ENCODE results near the gene DDIT4L. TPM values are rescaled to one million over a fixed set of nuclear protein-coding genes. Genes with fewer than 3 reads are reported as not detected.
A peak's percentile ranks its signal among the peaks of the same experiment; 100 is the strongest.

Gene DDIT4L, protein sequence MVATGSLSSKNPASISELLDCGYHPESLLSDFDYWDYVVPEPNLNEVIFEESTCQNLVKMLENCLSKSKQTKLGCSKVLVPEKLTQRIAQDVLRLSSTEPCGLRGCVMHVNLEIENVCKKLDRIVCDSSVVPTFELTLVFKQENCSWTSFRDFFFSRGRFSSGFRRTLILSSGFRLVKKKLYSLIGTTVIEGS
- total RNA-seq = 1 to 10 TPM in 1 of 2 donors, under 1 TPM in 1; 0.85 to 2.6 TPM

GRCh38 chr4:100189820-100190642, at the start of gene DDIT4L:
Gene DDIT4L (minus strand): TSS chr4:100190468. CDS start chr4:100189983, 485 bp downstream.
- Histone ChIP-seq H3K4me3 (peak within 1 kb of the TSS; percentile 46 to 50), H3K4me1 (replicated peaks) (no peaks in the 10 kb centered on the region), H3K27me3 (replicated peaks; ENCODE audit: insufficient read depth) (no peaks in the 10 kb centered on the region), H3K27ac (peak within 1 kb of the TSS in 1 of 2 donors; percentile 31), H3K9me3 (no peaks in the 10 kb centered on the region), H3K36me3 (no peaks in the 10 kb centered on the region)
- DNase-seq (ENCODE audit: low spot score) = peak; percentile 11
- intact Hi-C loops (cut with DNase I) = no loop called here
- TF ChIP-seq CTCF (IDR thresholded peaks at IDR 0.05) = no peak
- no peak for TF ChIP-seq POLR2A (IDR thresholded peaks at IDR 0.05)
- TF ChIP-seq POLR2AphosphoS5 (IDR thresholded peaks at IDR 0.05) = no peak
- WGBS = 2% methylated on average over 50 of the region's 51 CpGs

GRCh38 chr4:100240008-100240407, 49.7 kb upstream of the DDIT4L start:
- H3K27ac ChIP-seq = no peak overlapping the region
- TF ChIP-seq POLR2AphosphoS5 (IDR thresholded peaks at IDR 0.05) (no peak), CTCF (IDR thresholded peaks at IDR 0.05) (no peak), POLR2A (IDR thresholded peaks at IDR 0.05) (no peak)
- no peaks in the 10 kb centered on the region for H3K9me3 ChIP-seq
- DNase-seq (ENCODE audit: low spot score) = no peak
- H3K4me1 ChIP-seq (replicated peaks) = no peaks in the 10 kb centered on the region
- H3K36me3 ChIP-seq = no peaks in the 10 kb centered on the region
- no peak overlapping the region for H3K4me3 ChIP-seq
- no peaks in the 10 kb centered on the region for H3K27me3 ChIP-seq (replicated peaks; ENCODE audit: insufficient read depth)
- intact Hi-C loops (cut with DNase I) = no loop called here
- WGBS = 73% methylated on average over 2 of the region's 2 CpGs

GRCh38 chr4:100224721-100225120, 34.5 kb upstream of the DDIT4L start:
- intact Hi-C loops (cut with DNase I) = no loop called here
- no peak for DNase-seq (ENCODE audit: low spot score)

DNA sequence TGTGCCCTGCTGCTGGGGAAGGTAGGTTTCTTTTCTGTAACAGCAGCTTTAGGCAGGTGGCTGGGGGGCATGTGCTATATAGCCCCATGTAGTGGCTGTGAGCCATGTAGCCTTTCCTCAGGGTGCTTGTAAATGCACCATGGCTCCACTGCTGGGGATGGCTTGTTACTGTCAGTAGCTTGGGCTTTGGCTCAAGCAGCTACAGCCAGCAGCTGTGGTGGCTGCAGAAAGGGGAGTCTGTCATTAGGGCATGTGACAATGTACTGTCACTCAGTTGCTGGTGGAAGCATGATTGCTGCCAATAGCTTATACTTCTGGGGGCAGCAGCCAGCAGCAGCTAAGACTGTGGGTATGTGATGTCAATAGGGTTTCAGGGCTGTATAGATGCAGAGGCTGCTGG, 33.9 kb upstream of the DDIT4L start:
- Histone ChIP-seq H3K27ac (no peak overlapping the region), H3K27me3 (replicated peaks; ENCODE audit: insufficient read depth) (no peaks in the 10 kb centered on the region), H3K4me3 (no peak overlapping the region), H3K36me3 (no peaks in the 10 kb centered on the region), H3K9me3 (no peaks in the 10 kb centered on the region), H3K4me1 (replicated peaks) (no peaks in the 10 kb centered on the region)
- intact Hi-C loops (cut with DNase I) = no loop called here
- DNase-seq (ENCODE audit: low spot score) = no peak
- no peak for TF ChIP-seq POLR2A (IDR thresholded peaks at IDR 0.05)
- TF ChIP-seq POLR2AphosphoS5 (IDR thresholded peaks at IDR 0.05) = no peak
- no peak for TF ChIP-seq CTCF (IDR thresholded peaks at IDR 0.05)

More at GRCh38 chr4:100224721-100225120, 34.5 kb upstream of the DDIT4L start:
- Histone ChIP-seq H3K36me3 (no peaks in the 10 kb centered on the region), H3K27ac (no peak overlapping the region), H3K9me3 (no peaks in the 10 kb centered on the region), H3K27me3 (replicated peaks; ENCODE audit: insufficient read depth) (no peaks in the 10 kb centered on the region), H3K4me3 (no peak overlapping the region), H3K4me1 (replicated peaks) (no peaks in the 10 kb centered on the region)
- TF ChIP-seq CTCF (IDR thresholded peaks at IDR 0.05) (no peak), POLR2AphosphoS5 (IDR thresholded peaks at IDR 0.05) (no peak), POLR2A (IDR thresholded peaks at IDR 0.05) (no peak)
